ENCODE measurements around the gene TECR. TPM values are rescaled to one million over a fixed set of nuclear protein-coding genes. Genes with fewer than 3 reads are reported as not detected.

Gene TECR
- total and polyA plus RNA-seq, 9 of the 15 experiments (the other 6 are each of a cell fraction or from before 2014, with no cell fraction given): 29.3 to 211 (median 81.4) TPM

GRCh38 chr19:14530005-14530348, 583 bp downstream of the TECR start:
- peak overlapping the region; percentile 83 to 96 for H3K9ac ChIP-seq (ENCODE audit: insufficient read depth in 1 of 2, low read depth in 2 of 2, low read length in 2 of 2)
- H3K27ac ChIP-seq (ENCODE audit: extremely low read depth, low read depth, low read length): peak overlapping the region; percentile 89
- ChIA-PET CTCF (ENCODE audit: low intra/inter-chr PET ratio) (no interaction called here), POLR2A (interaction anchor here (1.2 kb wide), 1 partner anchor 17 kb away, joined by 3 read pairs; no protein-coding TSS in a partner anchor)
- no peaks in the 10 kb centered on the region for H3K9me1 ChIP-seq (ENCODE audit: control insufficient read depth, insufficient read depth, low read length)
- under 1% methylated on average over 18 of the region's 18 CpGs for WGBS (ENCODE audit: insufficient coverage, low coverage, missing lambda C conversion rate)
- peaks cover 5% of the 10 kb centered on the region; the same call in 1 of the 2 replicates for H4K20me1 ChIP-seq (replicated peaks; ENCODE audit: control insufficient read depth, insufficient read depth, low read length)
- H2AFZ ChIP-seq (ENCODE audit: low read depth, low read length): peak overlapping the region; percentile 99
- no peak; the same call in 2 of the 3 replicates for ATAC-seq
- peak overlapping the region; percentile 76 for H3K4me3 ChIP-seq
- peaks cover 29 to 63% of the 10 kb centered on the region in 2 experiments; a peak in 4 of 5 replicates for H3K4me1 ChIP-seq (replicated peaks in 1 of 2; ENCODE audit: control insufficient read depth in 2 of 2, insufficient read depth in 2 of 2, low read length in 2 of 2)
- in situ Hi-C loops (cut with MboI): no loop called here
- DNase-seq (ENCODE audit: extremely low read depth in 1 of 4, low spot score in 3 of 4): no peak
- no peak for FAIRE-seq
- peak overlapping the region; percentile 96 for H3K4me2 ChIP-seq (ENCODE audit: insufficient read depth, low read length)
- no TSS peak for BruUV-seq (replicated peaks)
- H3K9me3 ChIP-seq (replicated peaks; ENCODE audit: control insufficient read depth, insufficient read depth, low read depth, low read length): no peaks in the 10 kb centered on the region
- H3K27me3 ChIP-seq (ENCODE audit: control insufficient read depth in 2 of 2, insufficient read depth in 2 of 2, low read length in 2 of 2): no peaks in the 10 kb centered on the region
- intact Hi-C loops (cut with micrococcal nuclease): no loop called here
- peaks cover 9% of the 10 kb centered on the region; the same call in 2 of the 3 replicates for H3K36me3 ChIP-seq (ENCODE audit: control insufficient read depth, insufficient read depth, low read length)
- H3K79me2 ChIP-seq (ENCODE audit: control insufficient read depth, insufficient read depth, low read length): peaks cover 52% of the 10 kb centered on the region
- peak; percentile 81 for TF ChIP-seq CEBPB (tag; IDR thresholded peaks at IDR 0.05)
- TF ChIP-seq, protein P1, sequence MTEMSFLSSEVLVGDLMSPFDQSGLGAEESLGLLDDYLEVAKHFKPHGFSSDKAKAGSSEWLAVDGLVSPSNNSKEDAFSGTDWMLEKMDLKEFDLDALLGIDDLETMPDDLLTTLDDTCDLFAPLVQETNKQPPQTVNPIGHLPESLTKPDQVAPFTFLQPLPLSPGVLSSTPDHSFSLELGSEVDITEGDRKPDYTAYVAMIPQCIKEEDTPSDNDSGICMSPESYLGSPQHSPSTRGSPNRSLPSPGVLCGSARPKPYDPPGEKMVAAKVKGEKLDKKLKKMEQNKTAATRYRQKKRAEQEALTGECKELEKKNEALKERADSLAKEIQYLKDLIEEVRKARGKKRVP (CRISPR knock-in tag; IDR thresholded peaks at IDR 0.05): no peak
- TF ChIP-seq TGIF2 (CRISPR knock-in tag; IDR thresholded peaks at IDR 0.05): no peak
- no peak for TF ChIP-seq RBM15 (IDR thresholded peaks at IDR 0.05; ENCODE audit: insufficient read depth, low read length)
- no peak for TF ChIP-seq ZNF274 (IDR thresholded peaks at IDR 0.05; ENCODE audit: borderline replicate concordance, low read depth, low read length)
- no peak; a peak in 1 of 4 replicates for TF ChIP-seq HDAC1 (IDR thresholded peaks at IDR 0.05)
- no peak for TF ChIP-seq SMAD4 (CRISPR knock-in tag; conservative IDR thresholded peaks at IDR 0.05)
- no peak for TF ChIP-seq ZNF311 (CRISPR knock-in tag; IDR thresholded peaks at IDR 0.05)
- TF ChIP-seq, protein P2, sequence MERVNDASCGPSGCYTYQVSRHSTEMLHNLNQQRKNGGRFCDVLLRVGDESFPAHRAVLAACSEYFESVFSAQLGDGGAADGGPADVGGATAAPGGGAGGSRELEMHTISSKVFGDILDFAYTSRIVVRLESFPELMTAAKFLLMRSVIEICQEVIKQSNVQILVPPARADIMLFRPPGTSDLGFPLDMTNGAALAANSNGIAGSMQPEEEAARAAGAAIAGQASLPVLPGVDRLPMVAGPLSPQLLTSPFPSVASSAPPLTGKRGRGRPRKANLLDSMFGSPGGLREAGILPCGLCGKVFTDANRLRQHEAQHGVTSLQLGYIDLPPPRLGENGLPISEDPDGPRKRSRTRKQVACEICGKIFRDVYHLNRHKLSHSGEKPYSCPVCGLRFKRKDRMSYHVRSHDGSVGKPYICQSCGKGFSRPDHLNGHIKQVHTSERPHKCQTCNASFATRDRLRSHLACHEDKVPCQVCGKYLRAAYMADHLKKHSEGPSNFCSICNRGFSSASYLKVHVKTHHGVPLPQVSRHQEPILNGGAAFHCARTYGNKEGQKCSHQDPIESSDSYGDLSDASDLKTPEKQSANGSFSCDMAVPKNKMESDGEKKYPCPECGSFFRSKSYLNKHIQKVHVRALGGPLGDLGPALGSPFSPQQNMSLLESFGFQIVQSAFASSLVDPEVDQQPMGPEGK (CRISPR knock-in tag; IDR thresholded peaks at IDR 0.05; ENCODE audit: borderline replicate concordance): no peak
- no peak for TF ChIP-seq KDM2B (CRISPR knock-in tag; IDR thresholded peaks at IDR 0.05)
- TF ChIP-seq RBFOX2 (IDR thresholded peaks at IDR 0.05; ENCODE audit: low read depth, low read length): 0 out of 2 replicates have a peak, but pooled peaks have one; percentile 6
- TF ChIP-seq GTF2A2 (tag; IDR thresholded peaks at IDR 0.05): no peak
- no peak for TF ChIP-seq ETV5 (CRISPR knock-in tag; IDR thresholded peaks at IDR 0.05; ENCODE audit: low read depth)
- TF ChIP-seq, protein P3, sequence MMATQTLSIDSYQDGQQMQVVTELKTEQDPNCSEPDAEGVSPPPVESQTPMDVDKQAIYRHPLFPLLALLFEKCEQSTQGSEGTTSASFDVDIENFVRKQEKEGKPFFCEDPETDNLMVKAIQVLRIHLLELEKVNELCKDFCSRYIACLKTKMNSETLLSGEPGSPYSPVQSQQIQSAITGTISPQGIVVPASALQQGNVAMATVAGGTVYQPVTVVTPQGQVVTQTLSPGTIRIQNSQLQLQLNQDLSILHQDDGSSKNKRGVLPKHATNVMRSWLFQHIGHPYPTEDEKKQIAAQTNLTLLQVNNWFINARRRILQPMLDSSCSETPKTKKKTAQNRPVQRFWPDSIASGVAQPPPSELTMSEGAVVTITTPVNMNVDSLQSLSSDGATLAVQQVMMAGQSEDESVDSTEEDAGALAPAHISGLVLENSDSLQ (IDR thresholded peaks at IDR 0.05): 0 out of 2 replicates have a peak, but pooled peaks have one; percentile 27
- no peak for TF ChIP-seq ZNF124 (CRISPR knock-in tag; IDR thresholded peaks at IDR 0.05)
- TF ChIP-seq FOXP1 (CRISPR knock-in tag; IDR thresholded peaks at IDR 0.05): no peak
- TF ChIP-seq, protein P4, sequence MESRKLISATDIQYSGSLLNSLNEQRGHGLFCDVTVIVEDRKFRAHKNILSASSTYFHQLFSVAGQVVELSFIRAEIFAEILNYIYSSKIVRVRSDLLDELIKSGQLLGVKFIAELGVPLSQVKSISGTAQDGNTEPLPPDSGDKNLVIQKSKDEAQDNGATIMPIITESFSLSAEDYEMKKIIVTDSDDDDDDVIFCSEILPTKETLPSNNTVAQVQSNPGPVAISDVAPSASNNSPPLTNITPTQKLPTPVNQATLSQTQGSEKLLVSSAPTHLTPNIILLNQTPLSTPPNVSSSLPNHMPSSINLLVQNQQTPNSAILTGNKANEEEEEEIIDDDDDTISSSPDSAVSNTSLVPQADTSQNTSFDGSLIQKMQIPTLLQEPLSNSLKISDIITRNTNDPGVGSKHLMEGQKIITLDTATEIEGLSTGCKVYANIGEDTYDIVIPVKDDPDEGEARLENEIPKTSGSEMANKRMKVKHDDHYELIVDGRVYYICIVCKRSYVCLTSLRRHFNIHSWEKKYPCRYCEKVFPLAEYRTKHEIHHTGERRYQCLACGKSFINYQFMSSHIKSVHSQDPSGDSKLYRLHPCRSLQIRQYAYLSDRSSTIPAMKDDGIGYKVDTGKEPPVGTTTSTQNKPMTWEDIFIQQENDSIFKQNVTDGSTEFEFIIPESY (CRISPR knock-in tag; IDR thresholded peaks at IDR 0.05): no peak
- no peak for TF ChIP-seq CCAR2 (IDR thresholded peaks at IDR 0.05; ENCODE audit: low read depth, low read length)
